GM21515 (cell line): Measurements from ENCODE around the gene C12orf75.
"Not testable (repeated sequence)": the region's sequence is repeated elsewhere in the genome, so short reads cannot be mapped to it uniquely, and the experiment has no call there.

Experiments used
- ATAC-seq: cut with Tn5 transposase; IDR thresholded peaks from one replicate; pipeline ENCODE4 v1.9.1; 2021; ENCODE audit not compliant: unreplicated experiment

C12orf75 gene

GRCh38 chr12:105330283-105330930, at the start of gene C12orf75:
Gene C12orf75 (plus strand): TSS chr12:105330691. CDS start chr12:105330892, 201 bp downstream.
- ATAC-seq = peak; percentile 83

- ATAC-seq = no peak
Observed at GRCh38 chr12:105280966-105281693, 49.4 kb upstream of the C12orf75 start.

GRCh38 chr12:105281694-105282049, 48.8 kb upstream of the C12orf75 start:
- ATAC-seq = no peak

- ATAC-seq = no peak
Observed at GRCh38 chr12:105285378-105285777, 45.1 kb upstream of the C12orf75 start.

GRCh38 chr12:105287408-105287807, 43.1 kb upstream of the C12orf75 start:
- no peak for ATAC-seq

- ATAC-seq = no peak
Observed at GRCh38 chr12:105288311-105288996, 42.0 kb upstream of the C12orf75 start.

- ATAC-seq = no peak
Observed at GRCh38 chr12:105289114-105289904, 41.2 kb upstream of the C12orf75 start.

GRCh38 chr12:105291531-105291930, 39.0 kb upstream of the C12orf75 start:
- no peak for ATAC-seq

- no peak for ATAC-seq
Observed at GRCh38 chr12:105292705-105293104, 37.8 kb upstream of the C12orf75 start.

GRCh38 chr12:105293187-105293586, 37.3 kb upstream of the C12orf75 start:
- no peak for ATAC-seq

GRCh38 chr12:105294161-105294560, 36.3 kb upstream of the C12orf75 start:
- ATAC-seq = no peak

- no peak for ATAC-seq
Observed at GRCh38 chr12:105294886-105295479, 35.5 kb upstream of the C12orf75 start.

GRCh38 chr12:105296116-105297089, 34.1 kb upstream of the C12orf75 start:
- ATAC-seq = no peak

- no peak for ATAC-seq
Observed at GRCh38 chr12:105300883-105301282, 29.6 kb upstream of the C12orf75 start.

GRCh38 chr12:105301696-105302095, 28.8 kb upstream of the C12orf75 start:
- no peak for ATAC-seq

- ATAC-seq = not testable (repeated sequence)
Observed at GRCh38 chr12:105302986-105303385, 27.5 kb upstream of the C12orf75 start.

- ATAC-seq = not testable (repeated sequence)
Observed at GRCh38 chr12:105304626-105305025, 25.9 kb upstream of the C12orf75 start.

- ATAC-seq = not testable (repeated sequence)
Observed at GRCh38 chr12:105307601-105308314, 22.7 kb upstream of the C12orf75 start.

- not testable (repeated sequence) for ATAC-seq
Observed at GRCh38 chr12:105308839-105309238, 21.7 kb upstream of the C12orf75 start.
